Caco-2 (cell line): Measurements from ENCODE around the gene TRPV4. TPM values are rescaled to one million over a fixed set of nuclear protein-coding genes. Genes with fewer than 3 reads are reported as not detected.
A peak's percentile ranks its signal among the peaks of the same experiment; 100 is the strongest.

Experiments
- BruUV-seq: library from RNA; stranded (reverse); fragments of 400-500 nt; replicated peaks from 2 replicates; lab custom pipeline; 2021; lab: Mats Ljungman, UMichigan
- CTCF ChIA-PET: fragments of 300-600 bp; sonication (Branson Sonifier 250); formaldehyde crosslinking; loops from one replicate; lab custom pipeline; 2022; ENCODE audit warnings: antibody characterized with exemption; lab: Charles Lee
- POLR2A ChIA-PET: fragments of 300-600 bp; sonication (Branson Sonifier 250); formaldehyde crosslinking; loops from one replicate; lab custom pipeline; 2022; ENCODE audit warnings: antibody characterized with exemption; lab: Charles Lee
- DNase-seq, 2 experiments: peaks; one replicate each; pipeline versions ENCODE4 v3.0.0 to v3.0.0-alpha.2; 2020 to 2022
- H3K27me3 ChIP-seq: replicated peaks from 2 replicates; pipeline ENCODE4 v1.6.0; 2011; ENCODE audit warnings: low read length; ENCODE audit not compliant: control insufficient read depth, insufficient read depth
- H3K36me3 ChIP-seq: 2 replicates; pipeline ENCODE4 v1.5.1; 2011; ENCODE audit warnings: low read length; ENCODE audit not compliant: control insufficient read depth, insufficient read depth
- H3K4me1 ChIP-seq: fragments of 250-450 bp; sonication (Bioruptor Pico); 2 replicates; pipeline ENCODE4 v1.5.1; 2020; ENCODE audit warnings: mild to moderate bottlenecking
- H3K4me3 ChIP-seq: 2 replicates; pipeline ENCODE4 v1.5.1; 2011; ENCODE audit warnings: low read depth, mild to moderate bottlenecking, control low read depth, low read length
- H3K9me3 ChIP-seq: fragments of 250-450 bp; sonication (Bioruptor Pico); 2 replicates; pipeline ENCODE4 v1.5.1; 2020; ENCODE audit warnings: mild to moderate bottlenecking, moderate library complexity
- H3K27ac Mint-ChIP-seq: one replicate; pipeline ENCODE4 v1.8.0; 2022; ENCODE audit warnings: mixed read lengths; ENCODE audit not compliant: unreplicated experiment
- H3K27me3 Mint-ChIP-seq: one replicate; pipeline ENCODE4 v1.8.0; 2022; ENCODE audit warnings: mixed read lengths; ENCODE audit not compliant: insufficient read depth, unreplicated experiment
- H3K36me3 Mint-ChIP-seq: one replicate; pipeline ENCODE4 v1.8.0; 2022; ENCODE audit warnings: mild to moderate bottlenecking, mixed read lengths; ENCODE audit not compliant: insufficient read depth, unreplicated experiment
- H3K4me1 Mint-ChIP-seq: one replicate; pipeline ENCODE4 v1.8.0; 2022; ENCODE audit warnings: low read depth, mixed read lengths; ENCODE audit not compliant: unreplicated experiment
- H3K4me3 Mint-ChIP-seq: one replicate; pipeline ENCODE4 v1.8.0; 2022; ENCODE audit warnings: mild to moderate bottlenecking, moderate library complexity, mixed read lengths; ENCODE audit not compliant: unreplicated experiment
- H3K9me3 Mint-ChIP-seq: one replicate; pipeline ENCODE4 v1.8.0; 2022; ENCODE audit warnings: mixed read lengths; ENCODE audit not compliant: unreplicated experiment
- CTCF ChIP-seq, 2 experiments: fragments of 200-600 bp in 1 of 2; IDR thresholded peaks; 1 replicate in 1 of 2; 2 replicates in 1 of 2; pipeline versions ENCODE4 v1.5.1 to v1.8.0; 2011 to 2022; ENCODE audit warnings: antibody characterized with exemption in 1 of 2, control low read depth in 1 of 2, inconsistent platforms in 1 of 2, low read depth in 1 of 2, low read length in 1 of 2, mild to moderate bottlenecking in 1 of 2, moderate library complexity in 1 of 2; ENCODE audit not compliant: insufficient read depth in 1 of 2, severe bottlenecking in 1 of 2, unreplicated experiment in 1 of 2
- intact Hi-C: fragments of 100-400 bp; cut with micrococcal nuclease; formaldehyde crosslinking; loops from one replicate; pipeline ENCODE4 v1.10.0; 2022; ENCODE audit not compliant: unreplicated experiment
- total RNA-seq: library from RNA; stranded (reverse); gene quantifications from 2 replicates; pipeline ENCODE4 v1.2.3, GENCODE V29; 2022

The TRPV4 gene
- total RNA-seq, 1 experiment from 2014 or later = not detected

GRCh38 chr12:109875572-109876131 is 42.5 kb upstream of the TRPV4 start:
- Mint-ChIP-seq H3K4me3 (peak overlapping the region; percentile 15), H3K9me3 (no peaks in the 10 kb centered on the region), H3K4me1 (peaks cover 32% of the 10 kb centered on the region), H3K27me3 (no peaks in the 10 kb centered on the region), H3K27ac (peak overlapping the region; percentile 20), H3K36me3 (peaks cover 5% of the 10 kb centered on the region)
- peak; percentile 65 to 66 for DNase-seq
- Histone ChIP-seq H3K4me1 (peaks cover 30% of the 10 kb centered on the region), H3K36me3 (no peaks in the 10 kb centered on the region), H3K9me3 (no peaks in the 10 kb centered on the region), H3K27me3 (no peaks in the 10 kb centered on the region), H3K4me3 (no peak overlapping the region)
- ChIA-PET CTCF (no interaction called here), POLR2A (no interaction called here)
- no peak for TF ChIP-seq CTCF (IDR thresholded peaks at IDR 0.05; ENCODE audit: insufficient read depth in 1 of 2, low read depth in 1 of 2, low read length in 1 of 2, severe bottlenecking in 1 of 2, unreplicated experiment in 1 of 2)
- intact Hi-C loops = loop anchor here (1.0 kb wide), 2 partner anchors 10 to 22 kb away; no protein-coding TSS in a partner anchor
- no TSS peak for BruUV-seq

DNA sequence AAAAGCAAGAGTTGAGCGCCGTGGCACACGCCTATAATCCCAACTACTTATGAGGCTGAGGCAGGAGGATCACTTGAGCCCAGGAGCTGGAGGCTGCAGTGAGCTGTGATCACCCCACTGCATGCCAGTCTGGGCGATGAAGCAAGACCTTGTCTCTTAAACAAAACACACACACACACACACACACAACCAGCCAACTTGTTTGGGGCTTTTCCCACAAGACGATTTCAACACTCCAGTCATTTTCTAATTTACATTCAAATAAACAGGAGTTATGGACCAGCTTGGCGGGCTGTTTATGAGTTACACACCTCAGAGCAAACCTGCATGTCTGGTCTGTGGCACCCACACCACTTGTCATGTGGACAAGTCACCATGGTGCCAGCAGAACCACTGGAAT is 40.5 kb upstream of the TRPV4 start:
- no peak for DNase-seq
- POLR2A ChIA-PET = no interaction called here
- H3K27ac Mint-ChIP-seq = no peak overlapping the region

GRCh38 chr12:109871668-109872314 is 38.6 kb upstream of the TRPV4 start:
- no peak for TF ChIP-seq CTCF (IDR thresholded peaks at IDR 0.05; ENCODE audit: insufficient read depth in 1 of 2, low read depth in 1 of 2, low read length in 1 of 2, severe bottlenecking in 1 of 2, unreplicated experiment in 1 of 2)
- H3K4me3 Mint-ChIP-seq = no peak overlapping the region
- intact Hi-C loops = no loop called here
- peaks cover 25% of the 10 kb centered on the region for H3K4me1 ChIP-seq
- DNase-seq = no peak
- no TSS peak for BruUV-seq
- H3K4me3 ChIP-seq = no peak overlapping the region
- no peaks in the 10 kb centered on the region for H3K27me3 Mint-ChIP-seq
- no peaks in the 10 kb centered on the region for H3K9me3 Mint-ChIP-seq
- ChIA-PET CTCF (interaction anchor here (0.7 kb wide), 1 partner anchor 57 kb away, joined by 9 read pairs; no protein-coding TSS in a partner anchor), POLR2A (no interaction called here)
- no peaks in the 10 kb centered on the region for H3K27me3 ChIP-seq
- no peaks in the 10 kb centered on the region for H3K36me3 ChIP-seq
- peaks cover 5% of the 10 kb centered on the region for H3K36me3 Mint-ChIP-seq
- H3K27ac Mint-ChIP-seq = no peak overlapping the region
- H3K9me3 ChIP-seq = no peaks in the 10 kb centered on the region
- peaks cover 20% of the 10 kb centered on the region for H3K4me1 Mint-ChIP-seq

More for the DNA sequence above, 40.5 kb upstream of the TRPV4 start:
- Histone ChIP-seq H3K4me3 (no peak overlapping the region), H3K4me1 (peaks cover 25% of the 10 kb centered on the region), H3K36me3 (no peaks in the 10 kb centered on the region), H3K27me3 (no peaks in the 10 kb centered on the region), H3K9me3 (no peaks in the 10 kb centered on the region)
- Mint-ChIP-seq H3K27me3 (no peaks in the 10 kb centered on the region), H3K4me1 (peaks cover 21% of the 10 kb centered on the region), H3K9me3 (no peaks in the 10 kb centered on the region), H3K4me3 (no peak overlapping the region), H3K36me3 (peaks cover 5% of the 10 kb centered on the region)
- intact Hi-C loops = no loop called here
- no TSS peak for BruUV-seq
- TF ChIP-seq CTCF (IDR thresholded peaks at IDR 0.05; ENCODE audit: insufficient read depth in 1 of 2, low read depth in 1 of 2, low read length in 1 of 2, severe bottlenecking in 1 of 2, unreplicated experiment in 1 of 2) = no peak
- CTCF ChIA-PET = interaction anchor here (0.7 kb wide), 1 partner anchor 1299 kb away, joined by 3 read pairs; no protein-coding TSS in a partner anchor
